Measurements from ENCODE around the gene TTC38. TPM values are rescaled to one million over a fixed set of nuclear protein-coding genes. Genes with fewer than 3 reads are reported as not detected.

TTC38 gene
- total RNA-seq (10 to 100 TPM; 36.4 to 44.2 TPM), polyA plus RNA-seq (ENCODE audit: insufficient read depth, low read depth, low replicate concordance) (15.7 TPM)
- long read RNA-seq, donor 1, partial matches to known transcripts, result 18 of 19 reads
- long read RNA-seq, donor 1, other reads (novel, unspliced or antisense), result 0 of 19 reads
- long read RNA-seq, donor 2, partial matches to known transcripts, result 0 of 1 reads
- long read RNA-seq, donor 2, other reads (novel, unspliced or antisense), result 0 of 1 reads

GRCh38 chr22:46267431-46268279 lies at the start of gene TTC38:
Gene TTC38 (plus strand): TSS chr22:46268008. CDS start chr22:46268040, 32 bp downstream.
- H3K9me3 ChIP-seq, result no peaks in the 10 kb centered on the region
- peak within 1 kb of the TSS; percentile 66 to 80 for H3K4me3 ChIP-seq
- H3K27ac ChIP-seq, result peak within 1 kb of the TSS; percentile 47 to 74
- no peaks in the 10 kb centered on the region for H3K4me1 ChIP-seq
- no peaks in the 10 kb centered on the region for H3K36me3 ChIP-seq (ENCODE audit: low read depth, missing control alignments)
- H3K27me3 ChIP-seq, result no peaks in the 10 kb centered on the region
- no peak for TF ChIP-seq POLR2A (IDR thresholded peaks at IDR 0.05)
- TF ChIP-seq CTCF (IDR thresholded peaks at IDR 0.05), result no peak
- intact Hi-C loops (cut with DNase I; ENCODE audit: low total_unique reads), result no loop called here
- peak; percentile 93 for DNase-seq
- WGBS, 2 donors, result 1% methylated on average over 25 to 64 of the region's 74 CpGs

- Histone ChIP-seq H3K4me3 (no peak overlapping the region), H3K9me3 (no peaks in the 10 kb centered on the region), H3K27me3 (no peaks in the 10 kb centered on the region), H3K36me3 (ENCODE audit: low read depth, missing control alignments) (no peaks in the 10 kb centered on the region), H3K4me1 (no peaks in the 10 kb centered on the region), H3K27ac (no peak overlapping the region)
- DNase-seq, result no peak
- 76 to 89% methylated on average over 10 of the region's 10 CpGs for WGBS, 2 donors
- intact Hi-C loops (cut with DNase I; ENCODE audit: low total_unique reads), result no loop called here
- no peak for TF ChIP-seq CTCF (IDR thresholded peaks at IDR 0.05)
- TF ChIP-seq POLR2A (IDR thresholded peaks at IDR 0.05), result no peak
These were observed 48.2 kb upstream of the TTC38 start for GRCh38 chr22:46219636-46220035.

- no peaks in the 10 kb centered on the region for H3K27me3 ChIP-seq
- no peaks in the 10 kb centered on the region for H3K36me3 ChIP-seq (ENCODE audit: low read depth, missing control alignments)
- no peak overlapping the region for H3K27ac ChIP-seq
- H3K9me3 ChIP-seq, result no peaks in the 10 kb centered on the region
- WGBS, 2 donors, result 85 to 89% methylated on average over 4 to 5 of the region's 5 CpGs
- no peak for TF ChIP-seq CTCF (IDR thresholded peaks at IDR 0.05)
- no peak for TF ChIP-seq POLR2A (IDR thresholded peaks at IDR 0.05)
- H3K4me1 ChIP-seq, result no peaks in the 10 kb centered on the region
- DNase-seq, result no peak
- no peak overlapping the region for H3K4me3 ChIP-seq
- intact Hi-C loops (cut with DNase I; ENCODE audit: low total_unique reads), result no loop called here
These were observed 46.9 kb upstream of the TTC38 start for GRCh38 chr22:46220921-46221320.

DNA sequence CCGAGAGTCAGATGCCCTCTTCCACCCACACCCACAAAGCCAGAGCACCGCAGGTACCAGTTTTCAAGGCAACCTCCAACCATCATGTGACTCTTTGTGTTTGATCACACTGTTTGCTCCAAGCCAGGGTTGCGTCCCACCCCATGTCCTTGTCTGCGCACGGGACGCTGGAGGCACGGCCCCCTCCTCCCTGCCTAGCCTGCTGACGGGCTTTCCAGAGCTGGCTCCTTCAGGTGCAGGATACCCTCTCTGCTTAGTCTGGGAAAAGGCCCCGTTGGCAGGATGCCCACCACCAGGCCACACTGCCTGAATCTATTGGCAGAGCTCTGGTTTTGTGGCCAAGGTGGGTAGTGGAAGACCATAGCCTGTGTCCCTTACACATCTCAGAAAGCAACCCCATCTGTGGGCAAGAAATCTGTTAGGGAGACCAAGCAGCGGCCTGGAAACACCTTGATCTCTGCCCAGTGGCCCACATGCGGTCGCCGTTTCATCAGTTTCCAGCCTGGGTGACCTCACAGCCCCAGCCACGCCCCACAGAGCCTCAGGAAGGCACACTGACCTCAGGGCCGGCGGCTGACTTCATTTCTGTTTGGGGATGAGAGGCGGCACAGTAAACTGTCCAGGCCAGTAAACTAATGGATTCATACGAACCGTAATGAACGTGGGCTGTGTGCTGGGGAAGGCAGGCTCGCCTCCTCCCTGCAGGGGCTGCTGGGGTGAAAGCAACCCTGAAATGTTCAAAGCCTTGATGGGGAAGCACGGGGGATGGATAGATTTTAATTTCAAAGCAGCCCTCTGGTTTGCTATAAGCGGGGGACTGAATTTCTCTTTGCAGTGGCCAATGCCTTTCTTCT lies 43.5 kb upstream of the TTC38 start:
- WGBS, 2 donors, result 93% methylated on average over 14 to 23 of the region's 23 CpGs
- intact Hi-C loops (cut with DNase I; ENCODE audit: low total_unique reads), result no loop called here
- Histone ChIP-seq H3K4me1 (no peaks in the 10 kb centered on the region), H3K36me3 (ENCODE audit: low read depth, missing control alignments) (no peaks in the 10 kb centered on the region), H3K4me3 (no peak overlapping the region), H3K27me3 (no peaks in the 10 kb centered on the region), H3K9me3 (no peaks in the 10 kb centered on the region), H3K27ac (no peak overlapping the region)
- TF ChIP-seq CTCF (IDR thresholded peaks at IDR 0.05) (no peak), POLR2A (IDR thresholded peaks at IDR 0.05) (no peak)
- DNase-seq, result no peak

Measured in testis (tissue), 5 donors.